ENCODE data around the gene PARP9.

The PARP9 gene

GRCh38 chr3:122564155-122564912, at the start of gene PARP9, which contains the start of gene DTX3L:
Gene PARP9, minus strand, starts transcription at chr3:122564300. Its CDS starts 4,680 bp downstream, at chr3:122559620.
Gene DTX3L, plus strand, starts transcription at chr3:122564338. Its CDS starts 89 bp downstream, at chr3:122564427.
- DNase-seq (ENCODE audit: low read depth in 1 of 2, low spot score in 1 of 2), result peak; percentile 52 to 61

GRCh38 chr3:122612696-122613095, 48.6 kb upstream of the PARP9 start:
- no peak for DNase-seq (ENCODE audit: low read depth in 1 of 2, low spot score in 1 of 2)

- DNase-seq (ENCODE audit: low read depth in 1 of 2, low spot score in 1 of 2), result peak in 1 of 2 donors; percentile 51
Measured at GRCh38 chr3:122609798-122610559, 45.9 kb upstream of the PARP9 start.

GRCh38 chr3:122608916-122609315, 44.8 kb upstream of the PARP9 start:
- no peak for DNase-seq (ENCODE audit: low read depth in 1 of 2, low spot score in 1 of 2)

- DNase-seq (ENCODE audit: low read depth in 1 of 2, low spot score in 1 of 2), result no peak
Measured at GRCh38 chr3:122606330-122606729, 42.2 kb upstream of the PARP9 start.

- no peak for DNase-seq (ENCODE audit: low read depth in 1 of 2, low spot score in 1 of 2)
Measured at GRCh38 chr3:122603056-122603455, 39.0 kb upstream of the PARP9 start.

- DNase-seq (ENCODE audit: low read depth in 1 of 2, low spot score in 1 of 2), result no peak
Measured at GRCh38 chr3:122602011-122602710, 38.1 kb upstream of the PARP9 start.

GRCh38 chr3:122598556-122598955, 34.5 kb upstream of the PARP9 start:
- no peak for DNase-seq (ENCODE audit: low read depth in 1 of 2, low spot score in 1 of 2)

- DNase-seq (ENCODE audit: low read depth in 1 of 2, low spot score in 1 of 2), result no peak
Measured at GRCh38 chr3:122598151-122598550, 34.1 kb upstream of the PARP9 start.

- no peak for DNase-seq (ENCODE audit: low read depth in 1 of 2, low spot score in 1 of 2)
Measured at GRCh38 chr3:122594025-122594424, 29.9 kb upstream of the PARP9 start.

- no peak for DNase-seq (ENCODE audit: low read depth in 1 of 2, low spot score in 1 of 2)
Measured at GRCh38 chr3:122590610-122591009, 26.5 kb upstream of the PARP9 start.

GRCh38 chr3:122589297-122589696, 25.2 kb upstream of the PARP9 start:
- no peak for DNase-seq (ENCODE audit: low read depth in 1 of 2, low spot score in 1 of 2)

- no peak for DNase-seq (ENCODE audit: low read depth in 1 of 2, low spot score in 1 of 2)
Measured at GRCh38 chr3:122587572-122587971, 23.5 kb upstream of the PARP9 start.

GRCh38 chr3:122586773-122587485, 22.8 kb upstream of the PARP9 start:
- DNase-seq (ENCODE audit: low read depth in 1 of 2, low spot score in 1 of 2), result no peak

GRCh38 chr3:122586098-122586497, 22.0 kb upstream of the PARP9 start:
- no peak for DNase-seq (ENCODE audit: low read depth in 1 of 2, low spot score in 1 of 2)

- no peak for DNase-seq (ENCODE audit: low read depth in 1 of 2, low spot score in 1 of 2)
Measured at GRCh38 chr3:122582390-122582789, 18.3 kb upstream of the PARP9 start.

GRCh38 chr3:122581622-122582021, 17.5 kb upstream of the PARP9 start:
- no peak for DNase-seq (ENCODE audit: low read depth in 1 of 2, low spot score in 1 of 2)

- DNase-seq (ENCODE audit: low read depth in 1 of 2, low spot score in 1 of 2), result no peak
Measured at GRCh38 chr3:122580470-122580869, 16.4 kb upstream of the PARP9 start.

GRCh38 chr3:122578069-122578740, 14.1 kb upstream of the PARP9 start:
- no peak for DNase-seq (ENCODE audit: low read depth in 1 of 2, low spot score in 1 of 2)

- DNase-seq (ENCODE audit: low read depth in 1 of 2, low spot score in 1 of 2), result peak; percentile 19 to 27
Measured at GRCh38 chr3:122577409-122578031, 13.4 kb upstream of the PARP9 start, which contains the start of gene PARP15. Gene PARP15, plus strand, starts transcription at chr3:122577650. Its CDS starts 18 bp downstream, at chr3:122577668.
